ENCODE measurements around the gene ANKRD44.

ANKRD44 gene

GRCh38 chr2:197101519-197101918, 209.1 kb downstream of the ANKRD44 start:
- DNase-seq = no peak

- DNase-seq = no peak
These were observed 212.8 kb downstream of the ANKRD44 start for GRCh38 chr2:197097578-197098366.

GRCh38 chr2:197096649-197097048, 213.9 kb downstream of the ANKRD44 start:
- DNase-seq = no peak

GRCh38 chr2:197092431-197092830, 218.1 kb downstream of the ANKRD44 start:
- DNase-seq = peak; percentile 92

GRCh38 chr2:197090742-197091367, 219.7 kb downstream of the ANKRD44 start:
- DNase-seq = no peak

GRCh38 chr2:197089655-197090054, 220.9 kb downstream of the ANKRD44 start:
- no peak for DNase-seq

- DNase-seq = no peak
These were observed 221.9 kb downstream of the ANKRD44 start for GRCh38 chr2:197088694-197089093.

- DNase-seq = no peak
These were observed 224.1 kb downstream of the ANKRD44 start for GRCh38 chr2:197086500-197086899.

GRCh38 chr2:197085665-197086064, 224.9 kb downstream of the ANKRD44 start:
- no peak for DNase-seq

GRCh38 chr2:197081294-197081693, 229.3 kb downstream of the ANKRD44 start:
- no peak for DNase-seq

- DNase-seq = no peak
These were observed 229.9 kb downstream of the ANKRD44 start for GRCh38 chr2:197080578-197081216.

GRCh38 chr2:197079832-197080555, 230.6 kb downstream of the ANKRD44 start:
- peak; percentile 85 for DNase-seq

GRCh38 chr2:197079414-197079813, 231.2 kb downstream of the ANKRD44 start:
- DNase-seq = no peak

- no peak for DNase-seq
These were observed 232.0 kb downstream of the ANKRD44 start for GRCh38 chr2:197078535-197078934.

- DNase-seq = no peak
These were observed 233.2 kb downstream of the ANKRD44 start for GRCh38 chr2:197077336-197077735.

GRCh38 chr2:197076652-197077051, 233.9 kb downstream of the ANKRD44 start:
- no peak for DNase-seq

- DNase-seq = no peak
These were observed 234.7 kb downstream of the ANKRD44 start for GRCh38 chr2:197075754-197076337.

GRCh38 chr2:197075281-197075680, 235.3 kb downstream of the ANKRD44 start:
- no peak for DNase-seq

- no peak for DNase-seq
These were observed 236.7 kb downstream of the ANKRD44 start for GRCh38 chr2:197073701-197074433.

- no peak for DNase-seq
These were observed 237.3 kb downstream of the ANKRD44 start for GRCh38 chr2:197073270-197073669.

GRCh38 chr2:197072533-197072932, 238.0 kb downstream of the ANKRD44 start:
- no peak for DNase-seq

- no peak for DNase-seq
These were observed 238.7 kb downstream of the ANKRD44 start for GRCh38 chr2:197071790-197072436.

Data from NCI-H748 treated with DMSO at 0.1 percent for 48 hours (cell line).